ENCODE measurements around the gene MANF.

DNA sequence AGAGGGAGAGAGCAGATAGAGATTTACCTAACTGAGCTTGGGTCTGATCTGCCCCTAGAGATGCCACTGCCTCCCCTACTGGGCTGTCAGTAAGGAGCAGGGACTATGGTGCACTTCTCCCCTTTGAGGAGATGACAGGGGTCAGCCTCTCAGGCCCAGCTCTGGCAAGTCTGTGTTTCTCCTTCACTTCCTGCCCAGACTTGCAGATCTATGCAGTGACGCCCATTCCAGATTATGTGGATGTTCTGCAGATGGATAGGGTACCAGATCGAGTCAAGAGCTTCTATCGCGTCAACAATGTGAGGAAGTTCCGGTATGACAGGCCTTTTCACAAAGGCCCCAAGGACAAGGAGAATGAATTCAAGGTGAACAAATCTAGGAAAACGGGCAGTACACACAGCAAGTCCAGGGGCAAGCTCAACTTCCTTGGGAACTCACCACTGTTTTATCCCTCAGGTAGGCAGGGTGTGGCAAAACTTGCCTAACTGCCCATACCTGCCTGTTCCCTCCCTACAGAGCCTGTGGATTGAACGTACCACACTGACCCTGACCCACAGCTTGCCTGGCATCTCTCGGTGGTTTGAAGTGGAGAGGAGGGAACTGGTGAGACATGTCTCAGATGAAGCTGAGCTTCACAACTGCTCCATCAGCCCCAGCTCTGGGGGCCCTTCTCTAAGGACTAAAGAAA lies 29.1 kb upstream of the MANF start:
- TF ChIP-seq, protein P1, sequence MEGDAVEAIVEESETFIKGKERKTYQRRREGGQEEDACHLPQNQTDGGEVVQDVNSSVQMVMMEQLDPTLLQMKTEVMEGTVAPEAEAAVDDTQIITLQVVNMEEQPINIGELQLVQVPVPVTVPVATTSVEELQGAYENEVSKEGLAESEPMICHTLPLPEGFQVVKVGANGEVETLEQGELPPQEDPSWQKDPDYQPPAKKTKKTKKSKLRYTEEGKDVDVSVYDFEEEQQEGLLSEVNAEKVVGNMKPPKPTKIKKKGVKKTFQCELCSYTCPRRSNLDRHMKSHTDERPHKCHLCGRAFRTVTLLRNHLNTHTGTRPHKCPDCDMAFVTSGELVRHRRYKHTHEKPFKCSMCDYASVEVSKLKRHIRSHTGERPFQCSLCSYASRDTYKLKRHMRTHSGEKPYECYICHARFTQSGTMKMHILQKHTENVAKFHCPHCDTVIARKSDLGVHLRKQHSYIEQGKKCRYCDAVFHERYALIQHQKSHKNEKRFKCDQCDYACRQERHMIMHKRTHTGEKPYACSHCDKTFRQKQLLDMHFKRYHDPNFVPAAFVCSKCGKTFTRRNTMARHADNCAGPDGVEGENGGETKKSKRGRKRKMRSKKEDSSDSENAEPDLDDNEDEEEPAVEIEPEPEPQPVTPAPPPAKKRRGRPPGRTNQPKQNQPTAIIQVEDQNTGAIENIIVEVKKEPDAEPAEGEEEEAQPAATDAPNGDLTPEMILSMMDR (IDR thresholded peaks at IDR 0.05): no peak
- no peak for TF ChIP-seq POLR2A (IDR thresholded peaks at IDR 0.05)
- TF ChIP-seq EP300 (IDR thresholded peaks at IDR 0.05): no peak
- TF ChIP-seq POLR2AphosphoS5 (IDR thresholded peaks at IDR 0.05): no peak

Data from gastroesophageal sphincter (tissue), 3 donors.